ENCODE results near the gene KIAA1191.

KIAA1191 gene

DNA sequence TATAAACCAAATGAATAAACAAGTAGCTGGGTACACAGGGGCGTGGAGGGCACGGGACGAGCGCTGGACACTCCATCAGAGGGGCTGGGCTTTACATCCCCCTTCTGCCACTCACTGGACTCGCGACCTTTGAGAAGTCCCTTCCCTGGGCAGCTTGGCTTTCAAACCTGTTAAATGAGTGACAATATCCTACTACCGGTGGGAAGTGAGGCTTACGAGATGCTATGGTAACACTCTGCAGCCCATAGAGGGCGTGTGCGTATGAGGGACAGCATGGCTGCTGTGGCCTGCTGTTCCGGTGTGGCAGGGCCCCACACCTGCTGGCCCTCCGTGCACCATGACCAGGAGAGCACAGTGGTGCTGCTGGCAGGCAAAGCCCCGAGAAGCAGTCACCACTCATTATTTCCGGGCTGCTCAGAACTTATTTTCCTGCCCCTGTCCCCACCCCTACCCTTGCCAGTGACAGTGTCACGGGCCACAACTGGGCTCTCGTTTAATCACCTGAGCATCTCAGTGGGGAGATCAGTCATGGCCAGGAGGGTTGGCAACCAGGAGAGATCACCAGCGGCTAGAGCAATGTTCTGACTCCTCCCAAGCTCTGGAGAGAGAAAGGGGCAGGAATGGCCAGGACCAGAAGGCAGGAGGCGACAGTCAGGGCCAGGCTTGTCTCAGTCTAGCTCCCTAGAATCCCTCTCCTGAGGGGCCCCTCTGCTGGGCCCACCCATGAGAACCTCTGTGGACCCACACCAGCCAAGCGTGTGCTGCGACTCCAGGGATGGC is 44.3 kb upstream of the KIAA1191 start:
- TF ChIP-seq POLR2AphosphoS5 (IDR thresholded peaks at IDR 0.05; ENCODE audit: low read depth) (no peak), SPI1 (IDR thresholded peaks at IDR 0.05; ENCODE audit: borderline replicate concordance, low read depth) (no peak), GABPA (IDR thresholded peaks at IDR 0.05; ENCODE audit: low read depth) (no peak)
- TF ChIP-seq, protein P1, sequence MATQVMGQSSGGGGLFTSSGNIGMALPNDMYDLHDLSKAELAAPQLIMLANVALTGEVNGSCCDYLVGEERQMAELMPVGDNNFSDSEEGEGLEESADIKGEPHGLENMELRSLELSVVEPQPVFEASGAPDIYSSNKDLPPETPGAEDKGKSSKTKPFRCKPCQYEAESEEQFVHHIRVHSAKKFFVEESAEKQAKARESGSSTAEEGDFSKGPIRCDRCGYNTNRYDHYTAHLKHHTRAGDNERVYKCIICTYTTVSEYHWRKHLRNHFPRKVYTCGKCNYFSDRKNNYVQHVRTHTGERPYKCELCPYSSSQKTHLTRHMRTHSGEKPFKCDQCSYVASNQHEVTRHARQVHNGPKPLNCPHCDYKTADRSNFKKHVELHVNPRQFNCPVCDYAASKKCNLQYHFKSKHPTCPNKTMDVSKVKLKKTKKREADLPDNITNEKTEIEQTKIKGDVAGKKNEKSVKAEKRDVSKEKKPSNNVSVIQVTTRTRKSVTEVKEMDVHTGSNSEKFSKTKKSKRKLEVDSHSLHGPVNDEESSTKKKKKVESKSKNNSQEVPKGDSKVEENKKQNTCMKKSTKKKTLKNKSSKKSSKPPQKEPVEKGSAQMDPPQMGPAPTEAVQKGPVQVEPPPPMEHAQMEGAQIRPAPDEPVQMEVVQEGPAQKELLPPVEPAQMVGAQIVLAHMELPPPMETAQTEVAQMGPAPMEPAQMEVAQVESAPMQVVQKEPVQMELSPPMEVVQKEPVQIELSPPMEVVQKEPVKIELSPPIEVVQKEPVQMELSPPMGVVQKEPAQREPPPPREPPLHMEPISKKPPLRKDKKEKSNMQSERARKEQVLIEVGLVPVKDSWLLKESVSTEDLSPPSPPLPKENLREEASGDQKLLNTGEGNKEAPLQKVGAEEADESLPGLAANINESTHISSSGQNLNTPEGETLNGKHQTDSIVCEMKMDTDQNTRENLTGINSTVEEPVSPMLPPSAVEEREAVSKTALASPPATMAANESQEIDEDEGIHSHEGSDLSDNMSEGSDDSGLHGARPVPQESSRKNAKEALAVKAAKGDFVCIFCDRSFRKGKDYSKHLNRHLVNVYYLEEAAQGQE (IDR thresholded peaks at IDR 0.05; ENCODE audit: insufficient replicate concordance, low read depth), result no peak
- TF ChIP-seq, protein P2, sequence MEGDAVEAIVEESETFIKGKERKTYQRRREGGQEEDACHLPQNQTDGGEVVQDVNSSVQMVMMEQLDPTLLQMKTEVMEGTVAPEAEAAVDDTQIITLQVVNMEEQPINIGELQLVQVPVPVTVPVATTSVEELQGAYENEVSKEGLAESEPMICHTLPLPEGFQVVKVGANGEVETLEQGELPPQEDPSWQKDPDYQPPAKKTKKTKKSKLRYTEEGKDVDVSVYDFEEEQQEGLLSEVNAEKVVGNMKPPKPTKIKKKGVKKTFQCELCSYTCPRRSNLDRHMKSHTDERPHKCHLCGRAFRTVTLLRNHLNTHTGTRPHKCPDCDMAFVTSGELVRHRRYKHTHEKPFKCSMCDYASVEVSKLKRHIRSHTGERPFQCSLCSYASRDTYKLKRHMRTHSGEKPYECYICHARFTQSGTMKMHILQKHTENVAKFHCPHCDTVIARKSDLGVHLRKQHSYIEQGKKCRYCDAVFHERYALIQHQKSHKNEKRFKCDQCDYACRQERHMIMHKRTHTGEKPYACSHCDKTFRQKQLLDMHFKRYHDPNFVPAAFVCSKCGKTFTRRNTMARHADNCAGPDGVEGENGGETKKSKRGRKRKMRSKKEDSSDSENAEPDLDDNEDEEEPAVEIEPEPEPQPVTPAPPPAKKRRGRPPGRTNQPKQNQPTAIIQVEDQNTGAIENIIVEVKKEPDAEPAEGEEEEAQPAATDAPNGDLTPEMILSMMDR (IDR thresholded peaks at IDR 0.05; ENCODE audit: insufficient read depth, low read length), result no peak
- Histone ChIP-seq H3K27ac (replicated peaks) (no peak overlapping the region), H3K27me3 (ENCODE audit: insufficient read depth, poor library complexity, severe bottlenecking) (no peaks in the 10 kb centered on the region), H3K4me3 (replicated peaks; ENCODE audit: insufficient read depth, low read length) (no peak overlapping the region)
- no peak for DNase-seq (ENCODE audit: low read depth in 1 of 2, low spot score in 1 of 2)

DNA sequence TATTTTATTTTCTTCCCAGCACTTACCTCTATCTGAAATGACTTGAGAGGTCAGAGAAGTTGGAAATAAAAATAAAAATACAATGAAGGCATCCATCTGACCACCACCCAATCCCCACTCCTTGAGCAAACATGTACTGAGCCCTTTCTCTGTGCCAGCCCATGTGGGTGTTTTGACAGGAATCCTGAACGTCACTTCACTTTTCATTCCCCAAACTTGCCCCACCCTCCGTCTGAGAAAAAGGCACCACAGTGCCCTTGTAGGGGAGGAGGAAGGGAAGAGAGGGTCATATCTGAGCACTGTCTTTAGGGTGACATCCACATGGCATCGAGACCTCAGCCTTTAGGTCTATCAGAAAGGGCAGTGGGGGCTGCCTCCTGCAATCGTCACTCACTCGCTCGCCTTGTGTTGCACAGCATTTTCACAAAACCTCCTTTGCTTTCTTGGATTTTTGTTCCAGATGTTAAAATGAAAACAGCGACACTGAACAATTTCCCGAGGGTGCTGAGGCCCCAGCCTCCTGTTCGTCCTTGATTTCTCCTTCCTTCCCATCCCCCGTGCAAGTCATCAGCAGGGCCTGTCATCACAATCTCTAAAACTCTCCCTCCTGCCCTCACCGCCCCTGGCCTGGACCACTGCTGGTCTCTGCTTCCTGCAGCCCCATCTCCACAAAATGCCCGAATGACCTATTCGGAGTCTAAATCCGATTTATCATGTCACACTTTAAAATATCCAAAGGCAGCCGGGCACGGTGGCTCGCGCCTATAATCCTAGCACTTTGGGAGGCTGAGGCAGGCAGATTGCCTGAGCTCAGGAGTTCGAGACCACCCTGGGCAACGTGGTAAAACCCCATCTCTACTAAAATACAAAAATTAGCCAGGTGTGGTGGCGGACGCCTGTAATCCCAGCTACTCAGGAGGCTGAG is 40.0 kb upstream of the KIAA1191 start:
- no peak overlapping the region for H3K4me3 ChIP-seq (replicated peaks; ENCODE audit: insufficient read depth, low read length)
- no peak overlapping the region for H3K27ac ChIP-seq (replicated peaks)
- no peak for DNase-seq (ENCODE audit: low read depth in 1 of 2, low spot score in 1 of 2)
- no peaks in the 10 kb centered on the region for H3K27me3 ChIP-seq (ENCODE audit: insufficient read depth, poor library complexity, severe bottlenecking)
- TF ChIP-seq POLR2AphosphoS5 (IDR thresholded peaks at IDR 0.05; ENCODE audit: low read depth), result no peak
- TF ChIP-seq, protein P2 (IDR thresholded peaks at IDR 0.05; ENCODE audit: insufficient read depth, low read length), result no peak

DNA sequence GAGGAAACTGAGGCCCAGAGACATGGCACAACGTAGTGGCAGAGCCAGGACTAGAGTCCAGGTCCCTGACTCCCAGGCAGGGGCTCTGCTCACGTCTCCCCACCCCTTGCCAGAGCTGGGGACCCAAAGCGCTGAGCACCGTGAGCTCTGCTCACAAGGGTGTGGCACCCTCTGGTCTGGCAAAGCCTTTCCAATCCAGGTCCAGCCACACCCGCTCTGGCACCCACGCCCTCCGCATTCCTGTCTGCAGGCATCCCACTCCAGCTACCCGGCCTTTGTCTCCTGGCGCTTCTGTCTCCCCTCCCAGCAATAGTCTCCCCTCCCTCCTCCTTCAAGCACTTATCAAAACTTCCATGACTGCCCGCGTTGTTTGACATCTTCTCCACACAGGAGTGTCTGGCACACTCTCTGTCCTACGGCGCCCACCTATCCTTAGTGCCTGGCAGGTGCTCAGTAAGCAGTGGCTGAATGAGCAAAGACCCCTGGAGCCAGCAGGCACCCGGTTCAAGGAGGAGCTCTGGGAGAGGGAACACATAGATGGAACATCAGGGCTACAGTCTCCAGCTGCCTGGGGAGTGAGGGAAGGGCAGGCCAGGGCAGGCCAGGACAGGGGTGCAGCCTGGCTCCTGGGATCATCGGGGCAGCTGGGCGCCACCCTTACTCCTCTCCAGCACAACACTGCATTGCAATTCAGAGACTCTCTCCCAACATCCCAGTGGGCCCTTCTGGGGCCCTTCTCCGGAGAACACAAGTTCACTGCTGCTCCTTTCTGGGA is 39.0 kb upstream of the KIAA1191 start:
- Histone ChIP-seq H3K27me3 (ENCODE audit: insufficient read depth, poor library complexity, severe bottlenecking) (no peaks in the 10 kb centered on the region), H3K27ac (replicated peaks) (no peak overlapping the region), H3K4me3 (replicated peaks; ENCODE audit: insufficient read depth, low read length) (no peak overlapping the region)
- DNase-seq (ENCODE audit: low read depth in 1 of 2, low spot score in 1 of 2), result no peak
- TF ChIP-seq, protein P1 (IDR thresholded peaks at IDR 0.05; ENCODE audit: insufficient replicate concordance, low read depth), result no peak
- no peak for TF ChIP-seq POLR2AphosphoS5 (IDR thresholded peaks at IDR 0.05; ENCODE audit: low read depth)
- TF ChIP-seq GABPA (IDR thresholded peaks at IDR 0.05; ENCODE audit: low read depth), result no peak
- no peak for TF ChIP-seq SPI1 (IDR thresholded peaks at IDR 0.05; ENCODE audit: borderline replicate concordance, low read depth)
- TF ChIP-seq, protein P2 (IDR thresholded peaks at IDR 0.05; ENCODE audit: insufficient read depth, low read length), result no peak
